ENCODE data around the gene TIE1. TPM values are rescaled to one million over a fixed set of nuclear protein-coding genes. Genes with fewer than 3 reads are reported as not detected.

TIE1 gene
- total and polyA plus RNA-seq, 7 donors = 1.2 to 33.8 (median 9.5) TPM

DNA sequence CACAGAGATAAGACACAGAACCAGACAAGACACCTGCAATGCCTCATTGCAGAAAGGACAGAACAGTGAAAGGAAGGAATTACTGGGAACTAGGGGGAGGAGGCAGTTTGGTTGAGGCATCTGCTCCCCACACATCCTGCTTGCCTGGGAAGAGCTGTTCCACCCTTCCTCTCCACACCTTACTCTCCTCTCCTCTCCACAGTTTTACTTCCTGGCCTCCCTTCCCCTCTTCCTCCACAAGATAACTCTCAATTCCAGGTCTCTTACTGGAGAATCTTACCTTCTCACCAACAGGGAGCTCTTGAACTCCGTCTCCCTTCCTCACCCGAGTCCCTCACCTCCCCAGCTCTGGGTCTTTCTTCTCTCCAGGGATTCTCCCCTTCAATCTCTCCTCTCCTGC is 64.9 kb downstream of the TIE1 start:
- no peaks in the 10 kb centered on the region for H3K9me3 ChIP-seq
- peak overlapping the region; percentile 92 to 96 (median 94) for H3K27ac ChIP-seq
- peaks cover 0 to 29% (median 24%) of the 10 kb centered on the region in 4 donors for H3K4me1 ChIP-seq
- DNase-seq = no peak
- WGBS, 2 donors = 58 to 87% methylated on average over 2 of the region's 2 CpGs
- no peak for TF ChIP-seq POLR2A (IDR thresholded peaks at IDR 0.05)
- TF ChIP-seq EP300 (IDR thresholded peaks at IDR 0.05) = no peak
- no peak for TF ChIP-seq POLR2AphosphoS5 (IDR thresholded peaks at IDR 0.05)
- TF ChIP-seq, protein P1, sequence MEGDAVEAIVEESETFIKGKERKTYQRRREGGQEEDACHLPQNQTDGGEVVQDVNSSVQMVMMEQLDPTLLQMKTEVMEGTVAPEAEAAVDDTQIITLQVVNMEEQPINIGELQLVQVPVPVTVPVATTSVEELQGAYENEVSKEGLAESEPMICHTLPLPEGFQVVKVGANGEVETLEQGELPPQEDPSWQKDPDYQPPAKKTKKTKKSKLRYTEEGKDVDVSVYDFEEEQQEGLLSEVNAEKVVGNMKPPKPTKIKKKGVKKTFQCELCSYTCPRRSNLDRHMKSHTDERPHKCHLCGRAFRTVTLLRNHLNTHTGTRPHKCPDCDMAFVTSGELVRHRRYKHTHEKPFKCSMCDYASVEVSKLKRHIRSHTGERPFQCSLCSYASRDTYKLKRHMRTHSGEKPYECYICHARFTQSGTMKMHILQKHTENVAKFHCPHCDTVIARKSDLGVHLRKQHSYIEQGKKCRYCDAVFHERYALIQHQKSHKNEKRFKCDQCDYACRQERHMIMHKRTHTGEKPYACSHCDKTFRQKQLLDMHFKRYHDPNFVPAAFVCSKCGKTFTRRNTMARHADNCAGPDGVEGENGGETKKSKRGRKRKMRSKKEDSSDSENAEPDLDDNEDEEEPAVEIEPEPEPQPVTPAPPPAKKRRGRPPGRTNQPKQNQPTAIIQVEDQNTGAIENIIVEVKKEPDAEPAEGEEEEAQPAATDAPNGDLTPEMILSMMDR (IDR thresholded peaks at IDR 0.05) = no peak
- no peaks in the 10 kb centered on the region for H3K27me3 ChIP-seq
- intact Hi-C loops (cut with DNase I) = loop anchor here (2.0 kb wide), 1 partner anchor 25 kb away; no protein-coding TSS in a partner anchor
- no peak overlapping the region for H3K4me3 ChIP-seq
- H3K36me3 ChIP-seq = peaks cover 12 to 51% (median 27%) of the 10 kb centered on the region in 4 donors

DNA sequence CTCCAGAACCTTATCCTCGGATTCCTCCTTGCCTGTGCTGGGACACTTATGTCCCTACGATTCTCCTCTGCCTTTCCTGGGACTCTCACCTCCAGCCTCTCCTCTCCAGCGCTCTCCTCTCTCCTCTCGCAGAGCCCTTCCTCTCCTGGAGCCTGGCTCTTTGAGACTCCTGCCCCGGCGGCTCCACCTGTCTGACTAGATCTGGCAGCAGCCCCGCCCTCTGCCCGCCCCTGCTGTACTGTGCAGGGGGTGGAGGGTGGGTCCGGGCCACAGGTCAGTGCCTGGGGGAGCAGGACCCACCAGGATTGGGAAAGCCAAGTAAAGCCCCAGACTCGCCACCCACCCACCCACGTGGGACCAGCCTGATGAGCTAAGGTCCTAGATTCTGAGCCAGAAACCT is 65.4 kb downstream of the TIE1 start:
- Histone ChIP-seq H3K27me3 (no peaks in the 10 kb centered on the region), H3K4me1 (peaks cover 0 to 29% (median 24%) of the 10 kb centered on the region in 4 donors), H3K9me3 (no peaks in the 10 kb centered on the region), H3K4me3 (peak overlapping the region in 2 of 4 donors; percentile 88 to 89), H3K27ac (peak overlapping the region; percentile 92 to 96 (median 94)), H3K36me3 (peaks cover 12 to 46% (median 27%) of the 10 kb centered on the region in 4 donors)
- 12 to 53% methylated on average over 11 of the region's 11 CpGs for WGBS, 2 donors
- intact Hi-C loops (cut with DNase I) = loop anchor here (2.0 kb wide), 1 partner anchor 25 kb away; no protein-coding TSS in a partner anchor
- TF ChIP-seq, protein P1 (IDR thresholded peaks at IDR 0.05) = no peak
- TF ChIP-seq POLR2AphosphoS5 (IDR thresholded peaks at IDR 0.05) (no peak), EP300 (IDR thresholded peaks at IDR 0.05) (no peak), POLR2A (IDR thresholded peaks at IDR 0.05) (peak in 1 of 2 donors; percentile 71)
- DNase-seq = no peak

DNA sequence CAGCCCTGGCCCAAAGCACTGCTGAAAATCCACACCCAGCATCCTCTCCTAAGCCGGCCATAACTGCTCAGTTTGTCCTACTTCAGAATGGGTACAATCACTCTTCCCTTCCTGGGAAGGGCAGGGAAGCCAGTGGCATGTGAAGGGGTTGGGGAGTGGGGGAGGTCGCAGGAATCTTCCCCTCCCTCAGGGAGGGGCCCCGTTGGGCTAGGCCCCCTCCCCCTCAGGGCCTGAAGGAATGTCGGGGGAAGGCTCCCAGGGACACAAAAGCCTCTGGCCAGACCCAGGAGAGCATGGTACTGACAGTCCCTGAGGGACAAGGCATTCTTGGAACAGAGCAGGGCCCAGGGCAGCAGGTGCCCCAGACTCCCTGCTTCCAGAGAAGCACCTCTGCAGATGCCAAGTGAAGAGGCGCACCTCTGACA is 65.8 kb downstream of the TIE1 start:
- H3K4me1 ChIP-seq = peaks cover 0 to 29% (median 24%) of the 10 kb centered on the region in 4 donors
- no peaks in the 10 kb centered on the region for H3K27me3 ChIP-seq
- H3K27ac ChIP-seq = peak overlapping the region; percentile 92 to 96 (median 94)
- DNase-seq = no peak
- intact Hi-C loops (cut with DNase I) = loop anchor here (2.0 kb wide), 1 partner anchor 24 kb away; no protein-coding TSS in a partner anchor
- peak overlapping the region; percentile 86 to 89 (median 88) for H3K4me3 ChIP-seq
- H3K9me3 ChIP-seq = no peaks in the 10 kb centered on the region
- TF ChIP-seq, protein P1 (IDR thresholded peaks at IDR 0.05) = no peak
- TF ChIP-seq POLR2AphosphoS5 (IDR thresholded peaks at IDR 0.05) (no peak), EP300 (IDR thresholded peaks at IDR 0.05) (no peak), POLR2A (IDR thresholded peaks at IDR 0.05) (no peak)
- 7 to 31% methylated on average over 5 of the region's 5 CpGs for WGBS, 2 donors
- H3K36me3 ChIP-seq = peaks cover 12 to 42% (median 27%) of the 10 kb centered on the region in 4 donors

DNA sequence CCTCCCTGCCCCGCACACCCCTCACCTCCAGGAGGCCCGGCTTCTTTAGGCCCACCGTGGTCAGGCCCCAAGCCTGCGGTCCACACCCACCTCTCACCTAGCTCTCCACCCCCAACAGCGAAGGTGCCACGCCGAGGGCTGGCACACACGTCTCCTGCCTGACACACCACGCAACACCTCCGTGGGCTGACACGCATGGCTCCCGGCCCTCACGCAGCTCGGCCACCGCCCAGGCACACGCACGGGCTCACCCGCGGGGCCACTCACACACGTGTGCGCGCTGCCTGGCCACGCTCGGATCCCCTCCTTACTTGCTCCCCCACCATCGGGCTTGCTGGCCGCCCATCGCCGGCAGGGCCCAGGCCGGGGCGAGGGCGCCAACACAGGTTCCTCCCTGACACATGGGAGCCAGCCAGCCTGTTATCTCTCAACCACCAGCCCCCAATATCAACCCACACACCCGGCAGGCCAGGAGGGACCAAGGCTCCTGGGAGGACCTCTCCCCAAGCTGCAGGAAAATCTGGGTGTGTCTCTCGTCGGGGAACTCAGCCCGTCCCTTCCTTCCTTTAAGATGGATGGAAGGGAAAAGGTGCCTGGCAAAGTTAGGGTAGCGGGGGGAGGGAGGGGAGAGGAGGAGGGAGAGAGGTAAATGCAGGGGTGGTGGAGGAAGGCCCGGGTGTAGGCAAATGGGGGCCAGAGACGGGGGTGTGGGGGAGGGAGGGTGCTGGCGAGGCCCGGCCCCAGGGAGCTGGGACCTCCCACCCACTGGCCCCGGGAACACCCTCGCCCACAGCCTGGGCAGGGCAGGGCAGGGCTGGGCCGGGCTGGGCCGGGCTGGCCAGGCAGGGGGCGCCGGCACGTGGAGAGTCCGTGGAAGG is 66.5 kb downstream of the TIE1 start:
- TF ChIP-seq EP300 (IDR thresholded peaks at IDR 0.05) (no peak), POLR2A (IDR thresholded peaks at IDR 0.05) (peak in 1 of 2 donors; percentile 24), POLR2AphosphoS5 (IDR thresholded peaks at IDR 0.05) (no peak)
- TF ChIP-seq, protein P1 (IDR thresholded peaks at IDR 0.05) = no peak
- Histone ChIP-seq H3K4me1 (peaks cover 0 to 29% (median 24%) of the 10 kb centered on the region in 4 donors), H3K27me3 (no peaks in the 10 kb centered on the region), H3K4me3 (peak overlapping the region; percentile 86 to 89 (median 88)), H3K36me3 (peaks cover 12 to 35% (median 27%) of the 10 kb centered on the region in 4 donors), H3K9me3 (no peaks in the 10 kb centered on the region), H3K27ac (peak overlapping the region; percentile 92 to 96 (median 94))
- intact Hi-C loops (cut with DNase I) = loop anchor here (2.0 kb wide), 1 partner anchor 24 kb away; no protein-coding TSS in a partner anchor
- WGBS, 2 donors = 0 to 3% methylated on average over 48 of the region's 48 CpGs
- no peak for DNase-seq
